HTR-8/SVneo (cell line): ENCODE measurements around the gene PHF23.

Source experiments
- DNase-seq: peaks from one replicate; pipeline ENCODE4 v3.0.0; 2011; ENCODE audit warnings: low spot score, mixed read lengths; ENCODE audit not compliant: insufficient read length
- FAIRE-seq: peaks from 2 replicates; lab custom pipeline; 2011; peaks lifted over from hg19 to GRCh38; lab: Jason Lieb, UNC

PHF23 gene

GRCh38 chr17:7239091-7240027, at the start of gene PHF23:
Gene PHF23, minus strand, starts transcription at chr17:7239457. Its CDS starts 178 bp downstream, at chr17:7239279.
- FAIRE-seq: peak; percentile 96
- peak; percentile 98 for DNase-seq

DNA sequence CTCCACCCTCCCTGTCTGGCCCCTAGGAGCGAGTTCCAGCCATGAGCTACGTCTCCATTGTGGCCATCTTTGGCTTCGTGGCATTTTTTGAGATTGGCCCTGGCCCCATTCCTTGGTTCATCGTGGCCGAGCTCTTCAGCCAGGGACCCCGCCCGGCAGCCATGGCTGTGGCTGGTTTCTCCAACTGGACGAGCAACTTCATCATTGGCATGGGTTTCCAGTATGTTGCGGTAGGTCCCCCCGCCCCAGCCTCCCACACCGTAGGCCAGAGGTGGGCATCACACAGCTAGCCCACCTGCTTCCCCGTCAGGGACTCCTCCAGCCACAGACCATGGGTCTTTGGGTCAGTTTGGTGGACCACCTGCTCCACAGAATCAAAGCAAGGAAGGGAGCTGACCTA, 46.4 kb upstream of the PHF23 start:
- no peak for FAIRE-seq

DNA sequence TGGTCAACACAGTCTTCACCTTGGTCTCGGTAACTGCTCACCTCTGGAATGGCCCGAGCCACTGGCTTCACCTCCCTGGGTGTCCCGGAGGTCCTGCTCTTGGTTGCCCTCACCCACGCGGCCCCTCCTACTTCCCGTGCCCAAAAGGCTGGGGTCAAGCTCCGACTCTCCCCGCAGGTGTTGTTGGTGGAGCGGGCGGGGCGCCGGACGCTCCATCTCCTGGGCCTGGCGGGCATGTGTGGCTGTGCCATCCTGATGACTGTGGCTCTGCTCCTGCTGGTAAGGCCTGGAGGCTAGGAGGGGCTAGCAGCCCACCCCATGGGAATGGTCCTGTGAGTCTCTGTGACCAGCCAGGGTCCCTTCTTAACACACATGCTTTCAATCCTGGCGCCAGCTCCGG, 45.7 kb upstream of the PHF23 start:
- no peak for FAIRE-seq
- no peak for DNase-seq

More for the DNA sequence above, 46.4 kb upstream of the PHF23 start:
- DNase-seq: no peak

GRCh38 chr17:7283471-7284216, 44.4 kb upstream of the PHF23 start:
- FAIRE-seq (no peak), DNase-seq (no peak)

DNA sequence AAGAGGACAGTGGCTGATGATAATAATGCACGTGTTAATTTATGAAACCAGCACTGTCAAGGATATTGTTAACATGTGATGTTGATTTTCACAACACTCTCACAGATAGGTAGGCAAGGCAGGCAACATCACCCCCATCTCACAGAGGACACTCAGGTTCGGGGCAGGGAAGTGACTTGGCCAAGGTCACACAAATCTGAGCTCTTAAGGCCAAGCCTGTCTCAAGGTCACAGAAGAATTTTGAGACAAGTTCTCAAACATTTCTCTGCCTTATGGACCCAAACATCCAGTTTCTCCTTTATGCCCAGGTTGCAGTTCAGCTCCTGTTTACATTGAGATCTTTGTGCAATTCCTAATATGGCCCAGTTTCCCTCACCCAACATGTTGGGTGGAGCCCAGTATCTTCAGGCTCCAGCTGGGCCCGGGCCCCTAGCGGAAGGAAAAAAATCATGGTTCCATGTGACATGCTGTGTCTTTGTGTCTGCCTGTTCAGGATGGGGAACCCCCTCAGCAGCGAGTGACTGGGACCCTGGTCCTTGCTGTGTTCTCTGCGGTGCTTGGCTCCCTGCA, 43.6 kb upstream of the PHF23 start:
- peak; percentile 4 for FAIRE-seq
- DNase-seq: no peak

DNA sequence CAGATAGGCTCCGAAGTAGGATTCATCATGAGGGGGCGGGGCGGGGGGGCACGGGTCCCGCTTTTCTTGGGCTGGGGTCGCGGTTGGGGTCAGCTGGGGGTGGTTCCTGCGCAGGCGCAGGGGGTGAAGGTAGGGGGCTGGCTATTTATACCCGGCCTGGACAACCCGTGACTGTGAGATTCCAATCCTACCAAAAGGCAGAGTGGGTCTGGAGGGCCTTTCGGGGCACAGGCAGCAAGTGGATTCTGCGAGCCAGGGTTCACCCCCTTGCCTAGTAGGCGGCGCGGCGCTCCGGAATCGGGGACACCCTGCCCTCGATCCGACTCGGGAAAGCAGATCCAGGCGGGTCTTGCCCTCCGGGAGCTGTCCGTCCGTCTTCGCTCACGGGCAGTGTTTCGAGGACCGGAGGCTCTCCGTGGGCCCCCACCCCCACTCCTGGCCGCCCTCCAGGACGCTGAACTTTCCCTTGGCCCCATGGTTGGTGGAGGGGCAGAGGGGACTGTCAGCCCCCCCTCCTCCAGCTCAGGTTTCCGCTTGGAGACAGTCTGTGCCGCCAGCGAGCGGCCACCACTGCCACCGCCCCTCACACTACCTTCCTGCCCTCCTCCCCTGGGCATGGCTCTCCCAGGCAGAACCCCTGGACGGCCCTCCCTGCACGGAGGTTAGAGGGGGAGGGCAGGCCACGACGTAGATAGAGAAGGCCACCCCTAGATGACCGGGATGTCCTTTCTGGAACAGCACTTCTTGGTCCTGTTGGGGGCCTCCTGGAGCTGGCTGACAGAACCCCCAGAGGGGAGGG, 42.9 kb upstream of the PHF23 start:
- no peak for DNase-seq
- FAIRE-seq: no peak

GRCh38 chr17:7281074-7281952, 42.1 kb upstream of the PHF23 start, which contains the start of gene SLC2A4:
Gene SLC2A4, plus strand, starts transcription at chr17:7281718. Its CDS starts 217 bp downstream, at chr17:7281935.
- DNase-seq: peak; percentile 97
- FAIRE-seq: peak; percentile 86

- DNase-seq: peak; percentile 88
- peak; percentile 87 for FAIRE-seq
Observed at GRCh38 chr17:7280519-7281073, 41.3 kb upstream of the PHF23 start.

- FAIRE-seq (no peak), DNase-seq (no peak)
Observed at GRCh38 chr17:7279448-7279847, 40.2 kb upstream of the PHF23 start.

DNA sequence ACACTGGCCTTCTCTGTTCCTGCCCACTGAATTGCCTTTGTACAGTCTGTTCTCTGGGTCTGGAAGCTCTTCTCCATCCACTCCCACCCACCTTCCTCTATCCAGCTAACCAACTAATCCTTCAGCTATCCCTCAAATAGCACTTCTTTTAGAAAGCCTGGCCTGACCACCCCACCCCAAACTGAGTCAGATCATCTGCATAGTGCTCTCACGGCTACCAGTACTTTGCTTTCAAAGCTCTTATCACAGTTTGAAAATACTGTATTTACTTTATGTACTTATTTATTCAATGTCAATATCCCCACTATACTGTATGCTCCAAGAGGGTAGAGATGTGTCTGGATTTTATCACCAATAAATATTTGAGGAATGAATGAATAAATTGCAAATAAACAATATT, 27.5 kb upstream of the PHF23 start:
- FAIRE-seq (no peak), DNase-seq (no peak)

- DNase-seq (no peak), FAIRE-seq (no peak)
Observed at GRCh38 chr17:7263801-7264078, 24.5 kb upstream of the PHF23 start.

DNA sequence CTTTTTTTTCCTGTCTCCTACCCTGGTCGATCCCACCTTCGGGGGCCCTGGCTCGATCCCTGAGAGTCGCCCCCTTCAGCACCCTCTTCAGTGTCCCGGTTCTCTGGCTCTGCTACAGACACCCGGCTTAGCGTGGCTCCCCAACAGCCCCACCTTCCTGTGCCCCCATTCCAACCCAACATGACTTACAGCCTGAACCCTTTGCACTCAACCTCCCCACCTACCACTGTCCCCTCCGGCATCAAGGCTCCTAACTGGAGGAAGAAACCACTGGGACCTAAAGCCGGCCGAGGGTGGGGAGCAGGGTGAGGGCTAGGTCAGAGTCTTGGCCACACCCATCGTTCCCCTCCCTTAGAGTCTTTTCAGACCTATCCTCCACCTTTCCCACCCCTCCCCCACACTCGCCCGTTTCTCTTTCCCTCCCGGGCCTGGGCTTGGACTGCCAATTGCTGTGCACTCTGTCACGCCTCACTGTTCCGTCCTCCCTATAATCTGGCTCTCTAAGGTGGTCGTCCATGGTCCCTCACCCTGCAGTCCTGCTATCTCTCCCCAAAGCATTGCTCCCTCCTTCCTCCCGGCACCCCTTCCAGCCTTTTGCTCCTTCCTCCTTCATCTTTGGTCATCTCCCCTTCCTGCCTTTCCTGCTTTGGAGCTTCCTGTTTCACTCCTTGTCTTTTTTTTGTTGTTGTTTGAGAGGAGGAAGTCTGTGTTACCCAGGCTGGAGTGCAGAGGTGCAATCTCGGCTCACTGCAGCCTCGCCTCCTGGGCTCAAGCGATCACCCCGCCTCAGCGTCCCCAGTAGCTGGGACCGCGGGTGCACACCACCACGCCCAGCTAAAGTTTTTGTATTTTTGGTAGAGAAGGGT, 23.9 kb upstream of the PHF23 start:
- FAIRE-seq (peak; percentile 84), DNase-seq (no peak)

DNA sequence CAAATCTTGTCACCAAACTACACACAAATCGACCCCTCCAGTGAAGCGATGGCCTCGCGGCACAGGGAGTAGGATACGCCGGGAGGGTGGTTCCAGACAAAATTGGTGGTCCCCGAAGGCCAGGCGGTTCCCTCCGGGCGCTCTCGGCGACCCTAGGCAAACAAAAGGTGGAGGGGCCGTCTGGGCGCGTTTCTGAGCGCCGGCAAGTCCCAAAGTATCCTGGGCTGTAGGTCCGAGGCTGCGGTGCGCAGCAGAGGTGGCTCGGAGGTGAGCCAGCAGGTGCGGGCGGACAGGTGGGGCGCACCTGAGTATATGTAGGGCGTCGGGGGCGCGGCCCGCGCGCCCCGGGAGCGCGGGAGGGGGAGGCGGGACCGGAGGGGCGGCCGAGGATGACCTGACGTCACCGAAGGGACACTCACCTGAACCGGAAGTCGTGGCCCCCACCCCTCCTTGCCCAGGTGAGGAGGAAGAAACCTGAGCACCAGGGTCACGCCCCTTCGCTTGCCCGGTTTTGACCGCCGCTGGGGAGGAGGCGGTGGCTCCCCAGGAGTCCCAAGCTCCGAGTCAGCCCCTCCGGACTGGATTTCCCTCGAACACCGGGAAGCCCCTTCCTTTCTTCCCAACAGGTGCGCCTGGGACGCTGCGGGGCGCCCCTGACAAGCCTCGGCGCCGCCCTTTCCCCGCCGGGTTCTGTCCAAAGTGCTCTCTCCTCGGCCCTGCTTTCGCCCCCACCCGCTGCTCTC, 23.1 kb upstream of the PHF23 start, which contains the start of gene CLDN7:
Gene CLDN7 (minus strand): TSS at position 287 of the 743 bp plus-strand sequence. CDS start 435 bp downstream, outside the sequence.
- FAIRE-seq (no peak), DNase-seq (no peak)

DNA sequence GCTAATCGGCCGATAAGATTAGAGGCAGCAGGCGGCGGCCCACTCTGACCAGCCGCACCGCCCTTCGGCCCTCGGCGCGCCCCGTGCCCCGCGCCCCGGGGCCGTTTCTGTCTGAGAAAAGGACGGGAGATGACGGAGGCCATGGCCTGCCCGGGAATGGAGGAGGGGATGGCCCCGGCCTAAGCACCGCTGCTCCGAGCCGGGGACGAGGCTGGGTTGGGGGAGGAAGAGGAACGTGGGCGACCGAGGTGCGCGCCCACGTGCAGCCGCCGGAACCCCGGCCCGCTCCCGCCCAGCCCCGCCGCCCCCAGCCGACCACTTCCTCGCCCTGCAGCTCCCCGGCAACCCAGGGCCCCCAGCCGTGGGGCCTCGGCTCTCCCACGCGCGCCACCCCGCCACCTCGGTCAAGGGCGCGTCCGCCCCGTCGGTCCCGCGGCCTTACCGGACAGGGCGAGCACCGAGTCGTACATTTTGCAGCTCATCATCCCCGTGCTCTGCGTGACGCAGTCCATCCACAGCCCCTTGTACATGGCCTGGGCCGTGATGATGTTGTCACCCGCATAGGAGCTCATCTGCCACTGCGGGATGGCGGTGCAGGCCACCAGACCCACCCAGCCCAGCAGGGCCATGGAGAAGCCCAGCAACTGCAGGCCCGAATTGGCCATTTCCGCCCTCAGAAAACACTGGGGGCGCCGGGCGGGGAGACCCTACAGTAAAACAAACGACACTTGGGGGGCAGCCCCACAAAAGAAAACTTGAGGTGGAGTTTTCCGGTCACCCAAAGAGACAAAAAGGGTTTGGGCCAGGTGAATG, 22.3 kb upstream of the PHF23 start:
- DNase-seq (no peak), FAIRE-seq (no peak)

DNA sequence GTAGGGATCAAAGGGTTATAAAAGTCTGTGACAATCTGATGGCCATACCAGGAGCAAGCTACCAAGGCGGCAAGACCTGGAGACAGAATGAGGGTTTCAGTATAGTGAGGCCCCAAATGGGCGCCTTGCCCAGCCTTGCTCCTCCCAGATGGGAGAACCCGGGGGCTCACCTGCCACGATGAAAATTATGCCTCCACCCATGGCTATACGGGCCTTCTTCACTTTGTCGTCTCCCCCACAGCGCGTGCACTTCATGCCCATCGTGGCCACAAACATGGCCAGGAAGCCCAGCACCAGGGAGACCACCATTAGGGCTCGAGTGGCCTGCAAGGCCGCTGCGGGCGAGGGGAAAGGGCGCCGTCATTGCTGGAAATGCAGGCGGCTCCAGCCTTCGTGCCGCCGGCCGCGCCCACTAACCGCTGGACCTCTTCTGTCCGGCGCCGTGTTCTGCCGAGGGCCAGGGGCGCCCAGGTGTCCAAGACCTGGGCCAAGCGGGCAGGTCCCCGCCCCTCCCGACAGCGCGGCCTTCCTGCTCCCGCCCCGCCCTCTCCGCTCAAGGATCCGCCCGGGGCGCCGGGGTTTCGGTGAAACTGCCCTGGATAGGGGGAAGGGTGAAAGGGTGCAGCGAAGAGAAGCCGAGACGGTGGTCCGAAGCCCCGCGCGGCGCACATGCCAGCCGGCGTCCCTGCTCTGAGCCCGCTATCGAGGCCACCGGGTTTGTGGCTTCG, 21.6 kb upstream of the PHF23 start:
- DNase-seq (no peak), FAIRE-seq (no peak)

GRCh38 chr17:7260151-7260550, 20.9 kb upstream of the PHF23 start:
- DNase-seq: no peak
- no peak for FAIRE-seq
